Neuron (in vitro differentiated cells): Measurements from ENCODE around the gene HACE1.

Experiments
- H2AFZ ChIP-seq: one replicate; pipeline ENCODE4 v1.6.1; 2013; ENCODE audit warnings: low read depth, mild to moderate bottlenecking, inconsistent platforms, low read length, moderate library complexity
- H3K27me3 ChIP-seq: one replicate; pipeline ENCODE4 v1.6.1; 2013; ENCODE audit warnings: low read length; ENCODE audit not compliant: insufficient read depth
- H3K36me3 ChIP-seq: one replicate; pipeline ENCODE4 v1.6.1; 2013; ENCODE audit warnings: low read length; ENCODE audit not compliant: insufficient read depth
- H3K4me1 ChIP-seq: one replicate; pipeline ENCODE4 v1.6.1; 2013; ENCODE audit warnings: low read length; ENCODE audit not compliant: insufficient read depth
- H3K4me3 ChIP-seq: 2 replicates; pipeline ENCODE4 v1.5.1; 2013; ENCODE audit warnings: mild to moderate bottlenecking, low read length, moderate library complexity
- H3K9me3 ChIP-seq: one replicate; pipeline ENCODE4 v1.6.1; 2013; ENCODE audit warnings: low read length

Gene HACE1

GRCh38 chr6:104705916-104706442 lies 153.7 kb downstream of the HACE1 start:
- Histone ChIP-seq H2AFZ (no peak overlapping the region), H3K4me3 (no peak overlapping the region), H3K9me3 (peaks cover 3% of the 10 kb centered on the region), H3K4me1 (peaks cover 16% of the 10 kb centered on the region), H3K36me3 (no peaks in the 10 kb centered on the region), H3K27me3 (no peaks in the 10 kb centered on the region)

GRCh38 chr6:104705095-104705707 lies 154.5 kb downstream of the HACE1 start:
- Histone ChIP-seq H3K9me3 (peaks cover 3% of the 10 kb centered on the region), H3K4me1 (peaks cover 16% of the 10 kb centered on the region), H2AFZ (peak overlapping the region; percentile 19), H3K4me3 (no peak overlapping the region), H3K36me3 (no peaks in the 10 kb centered on the region), H3K27me3 (no peaks in the 10 kb centered on the region)

- H3K9me3 ChIP-seq: peaks cover under 1% of the 10 kb centered on the region
- H3K4me3 ChIP-seq: no peak overlapping the region
- no peak overlapping the region for H2AFZ ChIP-seq
- no peaks in the 10 kb centered on the region for H3K36me3 ChIP-seq
- peaks cover 16% of the 10 kb centered on the region for H3K4me1 ChIP-seq
- no peaks in the 10 kb centered on the region for H3K27me3 ChIP-seq
These were observed 155.5 kb downstream of the HACE1 start for GRCh38 chr6:104704191-104704590.

- H3K27me3 ChIP-seq: no peaks in the 10 kb centered on the region
- H2AFZ ChIP-seq: peak overlapping the region; percentile 4
- H3K9me3 ChIP-seq: no peaks in the 10 kb centered on the region
- H3K36me3 ChIP-seq: no peaks in the 10 kb centered on the region
- peaks cover 16% of the 10 kb centered on the region for H3K4me1 ChIP-seq
- H3K4me3 ChIP-seq: no peak overlapping the region
These were observed 157.4 kb downstream of the HACE1 start for GRCh38 chr6:104702126-104702841.

GRCh38 chr6:104700371-104701185 lies 159.1 kb downstream of the HACE1 start:
- peaks cover 16% of the 10 kb centered on the region for H3K4me1 ChIP-seq
- no peaks in the 10 kb centered on the region for H3K36me3 ChIP-seq
- no peak overlapping the region for H2AFZ ChIP-seq
- H3K4me3 ChIP-seq: no peak overlapping the region
- no peaks in the 10 kb centered on the region for H3K9me3 ChIP-seq
- H3K27me3 ChIP-seq: no peaks in the 10 kb centered on the region

GRCh38 chr6:104699593-104700329 lies 160.0 kb downstream of the HACE1 start:
- Histone ChIP-seq H3K4me3 (no peak overlapping the region), H3K9me3 (no peaks in the 10 kb centered on the region), H3K36me3 (no peaks in the 10 kb centered on the region), H2AFZ (no peak overlapping the region), H3K4me1 (peaks cover 11% of the 10 kb centered on the region), H3K27me3 (no peaks in the 10 kb centered on the region)

GRCh38 chr6:104698979-104699378 lies 160.7 kb downstream of the HACE1 start:
- Histone ChIP-seq H3K4me1 (peaks cover 4% of the 10 kb centered on the region), H2AFZ (no peak overlapping the region), H3K9me3 (no peaks in the 10 kb centered on the region), H3K36me3 (no peaks in the 10 kb centered on the region), H3K27me3 (no peaks in the 10 kb centered on the region), H3K4me3 (no peak overlapping the region)

GRCh38 chr6:104692008-104692407 lies 167.7 kb downstream of the HACE1 start:
- Histone ChIP-seq H3K4me3 (no peak overlapping the region), H2AFZ (no peak overlapping the region), H3K4me1 (peaks cover 10% of the 10 kb centered on the region), H3K9me3 (no peaks in the 10 kb centered on the region), H3K36me3 (no peaks in the 10 kb centered on the region), H3K27me3 (no peaks in the 10 kb centered on the region)

- Histone ChIP-seq H3K4me1 (peaks cover 10% of the 10 kb centered on the region), H3K27me3 (no peaks in the 10 kb centered on the region), H3K36me3 (no peaks in the 10 kb centered on the region), H2AFZ (no peak overlapping the region), H3K4me3 (no peak overlapping the region), H3K9me3 (no peaks in the 10 kb centered on the region)
These were observed 170.0 kb downstream of the HACE1 start for GRCh38 chr6:104689551-104690205.

GRCh38 chr6:104688283-104688969 lies 171.3 kb downstream of the HACE1 start:
- peaks cover 10% of the 10 kb centered on the region for H3K4me1 ChIP-seq
- H3K36me3 ChIP-seq: no peaks in the 10 kb centered on the region
- H3K27me3 ChIP-seq: no peaks in the 10 kb centered on the region
- no peak overlapping the region for H3K4me3 ChIP-seq
- no peak overlapping the region for H2AFZ ChIP-seq
- H3K9me3 ChIP-seq: no peaks in the 10 kb centered on the region

- no peaks in the 10 kb centered on the region for H3K27me3 ChIP-seq
- H2AFZ ChIP-seq: no peak overlapping the region
- no peaks in the 10 kb centered on the region for H3K4me1 ChIP-seq
- no peaks in the 10 kb centered on the region for H3K9me3 ChIP-seq
- H3K4me3 ChIP-seq: no peak overlapping the region
- H3K36me3 ChIP-seq: no peaks in the 10 kb centered on the region
These were observed 173.1 kb downstream of the HACE1 start for GRCh38 chr6:104686550-104687175.
